GM18909 (cell line): ENCODE results near the gene CNTRL.
"Not testable (repeated sequence)": the region's sequence is repeated elsewhere in the genome, so short reads cannot be mapped to it uniquely, and the experiment has no call there.

ENCODE experiments used
- ATAC-seq: cut with Tn5 transposase; IDR thresholded peaks from one replicate; pipeline ENCODE4 v1.9.1; 2021; ENCODE audit warnings: mild to moderate bottlenecking; ENCODE audit not compliant: unreplicated experiment, poor library complexity

CNTRL gene

GRCh38 chr9:121067640-121068039, 7.1 kb upstream of the CNTRL start:
- ATAC-seq: no peak

DNA sequence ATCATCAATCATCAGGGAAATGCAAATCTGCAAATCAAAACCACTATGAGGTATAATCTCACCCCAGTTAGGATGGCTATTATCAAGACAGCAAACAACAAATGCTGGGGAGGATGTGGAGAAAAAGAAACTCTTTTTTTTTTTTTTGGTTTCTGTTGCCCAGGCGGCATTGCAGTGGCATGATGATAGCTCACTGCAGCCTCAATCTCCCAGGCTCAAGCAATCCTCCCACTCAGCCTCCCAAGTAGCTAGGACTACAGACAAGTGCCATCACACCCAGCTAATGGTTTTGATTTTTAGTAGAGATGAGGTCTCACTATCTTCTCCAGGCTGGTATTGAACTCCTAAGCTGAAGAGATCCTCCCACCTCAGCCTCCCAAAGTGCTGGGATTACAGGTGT, 5.4 kb upstream of the CNTRL start:
- no peak for ATAC-seq

GRCh38 chr9:121071370-121071755, 3.4 kb upstream of the CNTRL start:
- ATAC-seq: no peak

DNA sequence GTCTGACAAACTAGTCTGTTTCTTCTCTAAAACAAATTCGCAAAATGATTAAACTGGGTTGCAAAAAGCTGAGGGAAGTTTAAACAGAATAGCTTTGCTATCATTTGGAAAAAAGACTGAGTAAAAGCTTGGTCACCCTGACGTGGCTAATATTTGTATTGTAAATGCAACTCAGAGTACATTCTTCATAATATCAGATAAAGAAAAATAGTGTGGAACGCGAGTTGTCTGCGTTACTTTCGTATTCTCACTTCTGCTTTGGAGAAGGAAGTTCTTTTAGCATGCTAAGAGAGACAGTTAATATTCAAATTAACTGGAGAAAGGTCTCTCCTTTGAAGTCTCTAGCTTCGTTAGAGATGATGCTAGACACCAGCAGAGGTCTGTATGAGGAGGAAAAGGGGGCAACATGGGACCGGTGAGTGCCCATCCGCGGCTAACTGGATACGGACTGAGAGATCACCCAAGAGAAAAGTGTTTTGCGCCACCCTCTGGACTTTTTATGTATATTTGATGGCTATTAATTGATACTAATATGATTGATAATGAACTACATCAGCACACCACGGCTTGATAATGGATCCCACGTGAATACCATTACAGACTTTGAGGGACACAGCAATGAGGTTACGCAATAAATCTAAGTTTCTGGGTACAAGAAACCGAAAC, 2.9 kb upstream of the CNTRL start:
- ATAC-seq: peak; percentile 41

- no peak for ATAC-seq
Observed at GRCh38 chr9:121073038-121073437, 1.7 kb upstream of the CNTRL start.

DNA sequence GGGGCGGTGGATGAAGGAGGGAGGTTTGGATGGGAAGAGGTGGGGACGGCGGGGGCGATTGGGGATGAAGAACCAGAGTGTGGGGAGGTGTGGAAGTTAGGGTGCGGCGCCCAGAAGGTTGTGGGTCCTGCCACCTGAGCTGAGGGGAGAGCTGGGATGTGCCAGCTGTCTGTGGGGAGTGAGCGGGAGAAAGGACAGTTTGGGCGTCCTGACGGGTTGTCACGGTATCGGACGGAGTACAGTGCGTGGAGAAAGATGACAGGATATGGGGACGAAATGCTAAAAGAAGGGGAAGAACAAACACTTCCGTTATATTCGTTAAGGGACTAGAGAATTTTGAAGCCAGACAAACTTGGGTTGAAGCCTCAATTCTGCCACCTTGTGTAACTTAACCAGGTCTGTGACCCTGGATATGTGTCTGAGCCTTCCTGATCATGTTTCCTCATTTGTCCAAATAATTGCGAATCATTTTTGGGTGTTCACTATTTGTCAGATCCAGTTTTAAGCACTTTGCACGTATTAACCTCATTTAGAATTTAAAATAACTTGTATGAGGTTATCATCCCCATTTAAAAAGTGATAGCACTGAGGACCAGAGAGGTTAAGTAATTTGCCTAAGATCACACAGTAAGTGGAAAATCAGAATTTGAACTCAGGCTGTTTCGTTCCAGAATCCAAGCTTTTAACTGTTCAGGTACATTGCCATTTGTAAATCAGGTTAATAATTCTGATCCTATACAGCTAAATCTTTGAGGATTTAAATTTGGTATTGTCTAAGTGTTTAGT, 689 bp downstream of the CNTRL start:
- ATAC-seq: peak; percentile 18

- ATAC-seq: no peak
Observed at GRCh38 chr9:121082075-121082474, 7.3 kb downstream of the CNTRL start.

GRCh38 chr9:121085661-121086060, 10.9 kb downstream of the CNTRL start:
- no peak for ATAC-seq

- no peak for ATAC-seq
Observed at GRCh38 chr9:121088576-121088975, 13.8 kb downstream of the CNTRL start.

- not testable (repeated sequence) for ATAC-seq
Observed at GRCh38 chr9:121090743-121091142, 16.0 kb downstream of the CNTRL start.

- no peak for ATAC-seq
Observed at GRCh38 chr9:121095057-121095456, 20.3 kb downstream of the CNTRL start.

GRCh38 chr9:121098567-121099198, 23.9 kb downstream of the CNTRL start:
- no peak for ATAC-seq

DNA sequence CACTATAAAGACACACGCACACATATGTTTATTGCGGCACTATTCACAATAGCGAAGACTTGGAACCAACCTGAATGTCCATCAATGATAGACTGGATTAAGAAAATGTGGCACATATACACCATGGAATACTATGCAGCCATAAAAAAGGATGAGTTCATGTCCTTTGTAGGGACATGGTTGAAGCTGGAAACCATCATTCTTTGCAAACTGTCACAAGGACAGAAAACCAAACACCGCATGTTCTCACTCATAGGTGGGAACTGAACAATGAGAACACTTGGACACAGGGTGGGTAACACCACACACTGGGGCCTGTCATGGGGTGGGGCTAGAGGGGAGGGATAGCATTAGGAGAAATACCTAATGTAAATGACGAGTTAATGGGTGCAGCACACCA, 29.3 kb downstream of the CNTRL start:
- not testable (repeated sequence) for ATAC-seq

- no peak for ATAC-seq
Observed at GRCh38 chr9:121105531-121105930, 30.8 kb downstream of the CNTRL start.

DNA sequence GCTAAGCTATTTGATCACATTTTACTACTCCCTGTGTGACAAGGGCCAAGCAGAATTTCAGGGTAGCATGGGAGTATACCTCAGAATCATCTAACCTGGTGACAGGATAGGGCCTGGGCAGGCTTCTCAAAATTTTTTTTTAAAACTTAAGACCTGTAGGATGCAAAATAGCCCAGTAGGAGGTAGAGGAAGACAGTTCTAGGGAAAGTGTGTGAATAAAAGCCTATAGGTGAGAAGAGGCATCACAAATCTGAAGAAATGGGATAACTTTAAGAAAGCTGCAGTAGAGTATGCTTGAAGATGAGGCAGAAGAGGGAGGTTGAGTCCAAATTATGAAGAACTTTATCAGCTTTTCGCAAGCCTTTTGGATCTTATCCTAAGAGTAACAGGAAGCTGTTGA, 32.3 kb downstream of the CNTRL start:
- ATAC-seq: no peak

- no peak for ATAC-seq
Observed at GRCh38 chr9:121107881-121108280, 33.1 kb downstream of the CNTRL start.

- no peak for ATAC-seq
Observed at GRCh38 chr9:121115466-121115865, 40.7 kb downstream of the CNTRL start.

GRCh38 chr9:121118266-121118665, 43.5 kb downstream of the CNTRL start:
- no peak for ATAC-seq

DNA sequence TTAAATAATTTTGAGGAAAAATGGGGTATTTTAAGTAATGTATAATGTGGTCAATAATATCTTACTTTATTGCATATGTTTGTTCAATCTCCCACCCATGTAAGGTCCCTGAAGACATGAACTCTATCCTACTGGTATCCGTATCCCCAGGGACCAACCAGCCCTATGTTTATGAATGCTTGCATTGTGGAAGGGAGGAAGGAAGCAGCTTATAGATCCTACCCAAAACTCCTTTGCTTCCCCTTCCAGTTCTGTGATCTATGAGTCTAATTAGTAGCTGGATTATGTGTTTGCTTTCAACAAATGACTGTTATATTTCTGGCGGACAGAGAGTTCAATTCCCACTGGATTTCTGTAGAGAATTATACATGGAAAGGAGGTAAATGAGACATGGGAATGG, 45.6 kb downstream of the CNTRL start:
- no peak for ATAC-seq

GRCh38 chr9:121121582-121122087, 46.9 kb downstream of the CNTRL start:
- peak; percentile 98 for ATAC-seq
